NCI-H2227 (cell line): ENCODE measurements around the gene ZNF791.
A peak's percentile ranks its signal among the peaks of the same experiment; 100 is the strongest.
"Not testable (repeated sequence)": the region's sequence is repeated elsewhere in the genome, so short reads cannot be mapped to it uniquely, and the experiment has no call there.

ENCODE experiments used
- DNase-seq: peaks from one replicate; lab custom pipeline; 2025; ENCODE audit not compliant: unreplicated experiment; lab: John Stamatoyannopoulos, UW

The ZNF791 gene

DNA sequence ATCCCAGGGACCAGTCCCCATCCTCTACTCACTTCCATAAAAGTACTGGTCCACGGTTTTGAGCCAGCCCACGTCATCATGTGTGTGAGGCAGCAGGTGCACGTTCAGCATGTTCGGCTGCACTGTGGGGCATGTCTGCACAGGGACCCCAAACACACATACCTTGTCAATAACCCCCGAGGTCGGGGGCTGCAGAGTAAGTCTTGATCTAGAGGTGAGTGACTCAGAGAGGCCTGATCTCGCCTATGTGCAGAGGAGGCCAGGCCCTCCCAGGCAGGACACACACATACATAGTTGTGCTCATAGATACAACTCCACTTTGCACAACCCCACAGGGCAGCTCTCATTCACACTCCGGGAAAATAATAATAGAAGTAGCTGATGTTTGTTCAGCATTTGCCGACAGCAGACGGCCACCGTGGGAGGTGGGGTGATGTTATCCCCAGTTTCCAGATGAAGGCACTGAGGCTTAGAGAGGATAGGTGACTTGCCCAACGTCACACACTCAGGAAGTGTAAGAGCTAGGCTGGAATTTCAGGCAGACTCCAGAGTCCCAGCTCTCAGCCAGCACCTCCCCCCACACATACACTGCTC, 55.0 kb downstream of the ZNF791 start:
- no peak for DNase-seq

GRCh38 chr19:12666265-12667048, 55.7 kb downstream of the ZNF791 start, which contains the start of the genes MAN2B1 and WDR83:
Gene MAN2B1, minus strand, starts transcription at chr19:12666742. Its CDS starts 41 bp downstream, at chr19:12666701.
Gene WDR83, plus strand, starts transcription at chr19:12666807. Its CDS starts 2,984 bp downstream, at chr19:12669791.
- peak; percentile 84 for DNase-seq

- no peak for DNase-seq
Observed at GRCh38 chr19:12667731-12668302, 57.1 kb downstream of the ZNF791 start.

DNA sequence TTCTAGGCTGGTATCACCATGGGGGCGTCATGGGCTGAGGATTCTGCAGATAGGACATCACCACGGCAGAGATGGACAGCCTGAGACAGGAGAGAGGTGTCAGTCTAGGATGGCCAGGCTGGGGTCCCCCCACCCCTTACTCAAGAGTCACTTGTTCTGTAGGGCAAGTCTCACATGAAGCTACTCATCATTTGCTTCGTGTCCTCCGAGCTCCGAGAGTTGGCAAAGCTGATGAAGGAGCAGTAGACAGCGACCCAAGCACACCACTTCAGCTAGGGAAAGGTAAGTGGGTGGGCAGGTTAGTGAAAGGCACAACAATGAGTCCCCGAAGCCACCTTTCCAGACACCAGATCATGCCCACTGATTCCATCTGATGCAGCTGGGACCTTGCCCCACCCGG, 57.6 kb downstream of the ZNF791 start:
- no peak for DNase-seq

- DNase-seq = peak; percentile 53
Observed at GRCh38 chr19:12668932-12669269, 58.2 kb downstream of the ZNF791 start.

GRCh38 chr19:12669270-12670158, 58.8 kb downstream of the ZNF791 start:
- peak; percentile 84 for DNase-seq

DNA sequence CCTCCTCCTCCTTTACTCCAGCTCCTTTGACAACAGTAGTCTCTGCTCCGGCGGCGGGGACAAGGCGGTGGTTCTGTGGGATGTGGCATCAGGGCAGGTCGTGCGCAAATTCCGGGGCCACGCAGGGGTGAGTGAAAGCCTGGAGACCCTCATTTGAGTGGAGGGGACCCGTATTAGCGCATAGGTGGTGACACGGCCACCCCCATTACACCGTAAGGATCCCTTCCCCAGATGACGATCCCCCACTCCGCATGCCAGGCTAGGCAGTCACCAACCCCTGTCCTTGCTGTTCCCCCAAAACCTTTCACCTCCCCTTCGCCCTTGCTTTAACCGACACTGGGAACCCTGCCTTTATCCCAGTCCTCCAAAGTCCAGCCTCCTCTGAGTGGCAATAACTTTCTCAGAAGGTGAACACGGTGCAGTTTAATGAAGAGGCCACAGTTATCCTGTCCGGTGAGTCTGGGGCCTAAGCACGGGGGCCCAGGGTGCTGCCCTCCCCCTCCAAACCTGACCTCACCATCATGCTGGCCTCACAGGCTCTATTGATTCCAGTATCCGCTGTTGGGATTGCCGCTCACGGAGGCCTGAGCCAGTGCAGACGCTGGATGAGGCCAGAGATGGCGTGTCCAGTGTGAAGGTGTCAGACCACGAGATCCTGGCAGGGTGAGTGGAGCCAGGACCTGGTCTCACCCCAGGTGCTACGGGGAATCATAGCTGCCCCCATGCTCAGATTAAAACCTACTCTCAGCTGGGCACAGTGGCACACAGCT, 59.6 kb downstream of the ZNF791 start:
- DNase-seq = no peak

- no peak for DNase-seq
Observed at GRCh38 chr19:12672744-12673143, 62.0 kb downstream of the ZNF791 start.

DNA sequence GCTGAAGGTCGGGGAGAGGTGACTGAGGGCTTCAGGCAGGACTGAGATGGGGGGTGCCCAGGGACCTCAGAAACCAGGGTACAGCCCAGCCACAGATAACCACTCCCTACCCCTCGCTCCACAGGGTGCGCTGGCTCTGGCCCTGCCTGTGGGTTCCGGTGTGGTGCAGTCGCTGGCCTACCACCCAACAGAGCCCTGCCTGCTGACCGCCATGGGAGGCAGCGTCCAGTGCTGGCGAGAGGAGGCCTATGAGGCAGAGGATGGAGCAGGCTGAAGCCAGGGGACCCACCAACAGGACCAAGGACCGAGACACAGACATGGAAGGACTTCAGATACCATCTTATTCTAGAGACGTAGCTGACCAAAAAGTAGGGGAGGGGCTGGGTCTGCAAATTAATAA, 64.7 kb downstream of the ZNF791 start:
- DNase-seq = no peak

DNA sequence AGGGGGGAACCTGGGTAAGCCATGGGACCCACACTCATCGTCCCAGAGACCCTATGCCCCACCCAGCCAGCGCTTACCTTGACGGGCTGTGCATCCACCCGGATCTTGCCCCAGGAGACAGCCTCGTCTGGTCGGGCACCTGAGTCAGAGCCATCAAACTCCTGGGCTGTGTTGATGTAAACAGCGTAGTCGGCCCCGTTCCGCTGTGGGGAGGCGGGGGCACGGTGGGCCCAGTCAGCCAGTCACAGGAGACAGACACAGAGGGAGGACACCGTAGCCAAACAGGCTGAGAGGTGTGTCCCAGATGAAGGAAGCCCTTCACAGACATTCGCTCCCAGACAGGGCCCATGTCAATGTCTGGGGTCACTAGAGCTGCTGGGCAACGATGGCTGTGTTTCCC, 65.2 kb downstream of the ZNF791 start:
- DNase-seq = no peak

- DNase-seq = peak; percentile 80
Observed at GRCh38 chr19:12676384-12676792, 65.7 kb downstream of the ZNF791 start.

- no peak for DNase-seq
Observed at GRCh38 chr19:12676928-12677327, 66.2 kb downstream of the ZNF791 start.

DNA sequence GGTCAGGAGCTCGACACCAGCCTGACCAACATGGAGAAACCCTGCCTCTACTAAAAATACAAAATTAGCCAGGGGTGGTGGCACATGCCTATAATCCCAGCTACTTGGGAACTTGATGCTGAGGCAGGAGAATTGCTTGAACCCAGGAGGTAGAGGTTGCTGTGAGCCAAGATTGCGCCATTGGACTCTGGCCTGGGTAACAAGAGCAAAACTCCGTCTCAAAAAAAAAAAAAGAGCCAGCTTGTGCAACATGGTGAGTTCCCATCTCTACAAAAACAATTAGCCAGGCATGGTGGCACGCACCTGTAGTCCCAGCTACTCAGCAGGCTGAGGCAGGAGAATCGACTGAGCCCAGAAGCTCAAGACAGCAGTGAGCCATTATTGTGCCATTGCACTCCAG, 67.3 kb downstream of the ZNF791 start:
- not testable (repeated sequence) for DNase-seq

DNA sequence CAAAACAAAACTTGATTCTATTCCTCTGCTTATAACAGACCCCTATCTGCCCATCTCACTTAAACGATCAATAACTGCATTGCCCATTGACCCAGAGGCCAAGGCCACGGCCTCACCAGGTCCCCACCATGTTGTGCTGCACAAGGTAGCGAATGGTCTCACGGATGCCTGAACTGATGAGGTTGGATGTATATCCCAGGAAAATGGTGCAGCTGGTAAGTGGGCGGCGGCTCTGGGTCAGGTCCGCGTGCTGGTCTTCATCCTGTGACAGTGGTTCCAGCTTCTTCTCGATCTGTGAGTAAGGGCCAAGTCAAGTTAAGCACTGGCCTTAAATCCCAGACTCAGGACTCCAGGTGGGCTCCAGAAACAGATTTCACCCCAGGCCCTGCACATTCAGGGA, 69.3 kb downstream of the ZNF791 start:
- DNase-seq = no peak

DNA sequence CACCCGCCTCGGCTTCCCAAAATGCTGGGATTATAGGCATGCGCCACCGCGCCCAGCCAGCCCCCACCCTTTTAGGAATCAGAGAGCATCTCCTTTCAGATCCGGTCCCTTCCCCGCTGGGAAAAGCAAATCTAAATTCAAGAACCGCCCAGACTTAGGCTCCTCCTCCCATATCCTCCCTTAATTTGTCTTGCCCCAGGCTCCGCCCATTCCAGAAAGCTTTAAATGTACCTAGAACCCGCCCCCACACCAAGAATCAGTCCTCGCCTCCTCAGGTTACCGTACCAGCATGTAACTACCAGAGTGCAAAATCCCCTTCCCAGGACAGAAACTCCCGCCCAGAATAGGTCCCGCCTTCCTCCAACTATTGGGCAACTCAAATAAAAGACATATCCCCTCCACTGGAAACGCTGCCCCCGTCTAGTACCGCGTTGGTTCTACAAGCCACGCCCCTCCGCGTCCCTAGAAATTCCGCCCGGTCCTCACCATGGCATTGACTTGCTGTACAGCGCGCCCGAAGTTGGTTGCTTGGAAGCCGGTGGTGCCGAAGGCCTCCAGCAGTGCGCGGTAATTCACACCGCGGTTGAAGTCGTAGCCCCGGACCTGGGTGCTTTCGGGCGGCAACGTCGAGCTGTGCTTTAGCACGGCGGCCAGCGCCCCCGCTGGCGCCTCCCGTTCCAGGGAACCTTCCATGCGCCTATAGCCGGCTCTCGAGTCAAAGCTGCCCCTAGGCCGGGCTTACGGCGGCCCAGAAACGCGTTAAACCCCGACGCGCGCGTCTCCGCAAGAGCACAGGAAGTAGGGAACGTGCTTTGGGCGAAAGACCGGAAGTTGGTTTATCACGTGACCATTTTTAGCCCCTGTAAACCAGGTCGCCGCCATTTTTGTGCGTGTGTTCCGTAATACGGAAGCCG, 70.6 kb downstream of the ZNF791 start, which contains the start of gene DHPS:
DHPS (minus strand) TSS at position 807 of the 914 bp plus-strand sequence; CDS start at position 693, 114 bp downstream.
- peak; percentile 95 for DNase-seq
